ENCODE results near the gene SULT1A2.
"Not testable (repeated sequence)": the region's sequence is repeated elsewhere in the genome, so short reads cannot be mapped to it uniquely, and the experiment has no call there.

Gene SULT1A2

DNA sequence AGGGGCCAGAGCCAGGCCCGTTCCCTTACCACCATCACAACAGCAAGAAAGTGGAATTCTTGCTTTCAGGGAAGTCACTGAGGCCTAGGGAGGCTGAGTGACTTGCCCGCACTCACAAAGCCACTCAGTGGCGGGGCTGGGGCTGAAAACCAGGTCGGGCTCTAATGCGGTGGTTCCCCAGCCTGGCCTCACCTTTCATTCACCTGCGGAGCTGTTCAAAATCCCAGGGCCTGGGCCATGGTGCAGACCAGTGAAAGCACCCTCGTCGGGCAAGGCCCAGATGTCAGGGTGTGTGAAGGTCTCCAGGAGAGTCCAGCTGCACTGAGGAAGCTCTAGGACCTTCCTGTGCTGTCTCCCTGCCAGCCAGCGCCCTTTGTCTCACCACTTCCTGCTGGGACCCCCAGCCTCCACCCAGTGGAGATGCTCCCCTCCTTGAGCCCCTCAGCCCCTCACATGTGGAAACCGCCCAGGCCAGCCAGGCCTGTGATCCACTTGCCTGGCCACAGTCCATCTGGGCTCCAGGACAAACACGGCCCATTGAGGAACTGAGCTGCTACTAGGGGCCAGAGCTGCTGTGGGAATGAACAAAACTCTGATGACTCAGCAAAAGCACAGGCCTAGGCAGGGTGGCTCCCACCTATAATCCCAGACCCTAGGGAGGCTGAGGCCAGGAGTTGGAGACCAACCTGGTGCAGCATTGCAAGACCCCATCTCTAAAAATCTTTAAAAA lies 12.2 kb upstream of the SULT1A2 start:
- DNase-seq, result not testable (repeated sequence)

DNA sequence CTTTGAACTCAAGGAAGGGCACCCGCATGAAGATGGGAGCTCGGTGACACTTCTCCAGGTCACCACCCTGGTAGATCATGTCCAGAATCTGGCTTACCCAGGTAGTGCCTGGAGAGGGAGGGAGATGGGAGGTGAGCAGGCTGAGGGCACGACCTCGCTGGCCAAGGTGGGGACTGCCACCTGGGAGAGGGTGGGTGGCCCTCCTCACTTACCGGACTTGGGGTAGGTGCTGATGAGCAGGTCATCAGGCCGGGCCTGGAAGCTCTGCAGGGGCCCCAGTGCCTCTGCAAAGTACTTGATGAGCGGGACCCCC lies 11.6 kb upstream of the SULT1A2 start:
- not testable (repeated sequence) for DNase-seq

DNA sequence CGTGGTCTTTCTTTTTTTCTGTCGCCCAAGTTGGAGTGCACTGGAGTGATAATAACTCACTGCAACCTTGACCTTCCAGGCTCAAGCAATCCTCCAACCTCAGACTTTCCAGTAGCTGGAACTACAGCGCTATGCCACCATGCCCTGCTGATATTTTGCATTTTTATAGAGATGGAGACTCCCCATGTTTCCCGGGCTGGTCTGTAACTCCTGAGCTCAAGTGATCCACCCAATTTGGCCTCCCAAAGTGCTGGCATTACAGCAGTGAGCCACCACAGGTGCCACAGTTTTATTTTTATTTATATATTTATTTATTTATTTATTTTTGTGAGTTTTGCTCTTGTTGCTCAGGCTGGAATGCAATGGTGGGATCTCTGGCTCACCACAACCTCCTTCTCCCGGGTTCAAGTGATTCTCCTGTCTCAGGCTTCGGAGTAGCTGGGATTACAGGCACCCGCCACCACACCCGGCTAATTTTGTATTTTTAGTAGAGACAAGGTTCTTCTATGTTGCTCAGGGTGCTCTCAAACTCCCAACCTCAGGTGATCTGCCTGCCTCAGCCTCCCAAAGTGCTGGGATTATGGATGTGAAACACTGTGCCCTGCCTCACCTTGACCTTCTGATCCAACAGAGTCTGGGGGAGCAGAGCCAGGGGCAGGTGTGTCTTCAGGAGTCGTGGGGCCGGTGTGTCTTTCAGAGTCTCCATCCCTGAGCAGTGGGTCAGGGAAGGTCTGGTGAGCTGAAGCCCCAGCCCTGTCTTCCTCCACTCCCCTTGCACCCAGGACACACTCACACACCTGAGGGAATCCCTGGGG lies 11.0 kb upstream of the SULT1A2 start:
- DNase-seq, result not testable (repeated sequence)

DNA sequence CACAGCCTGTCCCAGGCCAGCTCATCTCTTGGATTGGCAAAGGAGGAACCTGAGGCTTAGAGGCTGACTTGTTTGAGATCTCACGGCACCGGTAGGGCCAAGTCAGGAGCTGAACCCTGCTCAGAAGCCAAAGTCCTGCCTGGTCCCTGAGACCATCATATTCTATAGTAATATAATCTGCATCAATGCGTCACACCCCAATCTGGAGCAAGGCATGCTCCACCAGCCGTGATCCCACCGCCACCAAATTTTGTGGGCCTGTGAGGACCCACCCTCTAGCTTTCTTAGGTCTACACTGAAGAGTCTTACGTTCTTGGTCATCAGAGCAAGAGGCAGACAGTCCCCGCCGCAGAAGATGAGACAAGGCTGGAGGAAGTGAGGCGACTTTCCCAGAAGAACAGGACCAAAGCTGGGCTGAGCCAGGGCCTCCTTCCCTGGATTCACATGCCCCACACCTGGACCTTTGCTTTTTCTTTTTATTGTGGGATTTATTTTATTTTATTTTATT lies 10.3 kb upstream of the SULT1A2 start:
- no peak for DNase-seq

DNA sequence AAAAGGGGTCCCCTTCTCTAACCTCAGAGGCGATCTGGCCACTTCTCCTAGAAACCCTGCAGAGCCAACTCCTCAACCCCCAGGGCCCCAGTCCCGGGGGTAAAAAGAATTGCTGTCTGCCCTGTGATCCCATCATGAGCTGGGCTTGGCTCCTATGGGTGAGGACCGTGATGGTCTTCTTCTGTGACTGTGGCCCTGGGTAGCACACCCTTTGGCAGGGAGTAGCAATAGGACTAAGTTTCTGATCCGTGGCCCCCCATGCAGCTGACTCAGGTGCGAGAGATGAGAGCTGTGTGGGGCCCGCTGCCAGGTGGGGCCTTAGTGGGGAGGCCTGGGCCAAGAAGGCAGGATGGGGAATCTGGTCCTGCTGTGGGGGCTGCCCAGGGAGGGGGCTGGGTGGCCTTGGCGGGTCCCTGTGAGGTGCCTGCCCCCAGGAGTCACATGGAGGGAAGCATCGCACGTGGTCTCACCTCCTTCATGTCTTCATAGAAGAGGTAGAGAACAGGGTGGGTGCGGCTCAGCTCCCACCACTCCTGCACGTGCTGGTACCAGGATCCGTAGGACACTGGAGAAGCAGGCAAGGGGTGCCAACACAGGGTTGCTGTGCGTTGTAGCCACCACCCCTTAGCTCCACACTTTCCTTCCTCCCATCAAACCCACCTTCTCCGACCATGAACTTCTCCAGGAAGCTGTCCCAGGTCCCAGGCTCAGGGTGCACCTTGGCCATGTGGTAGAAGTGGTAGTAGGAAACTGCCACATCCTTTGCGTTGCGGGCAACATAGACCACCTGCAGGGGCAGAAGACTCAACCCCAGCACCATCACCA lies 9.7 kb upstream of the SULT1A2 start:
- DNase-seq, result no peak

DNA sequence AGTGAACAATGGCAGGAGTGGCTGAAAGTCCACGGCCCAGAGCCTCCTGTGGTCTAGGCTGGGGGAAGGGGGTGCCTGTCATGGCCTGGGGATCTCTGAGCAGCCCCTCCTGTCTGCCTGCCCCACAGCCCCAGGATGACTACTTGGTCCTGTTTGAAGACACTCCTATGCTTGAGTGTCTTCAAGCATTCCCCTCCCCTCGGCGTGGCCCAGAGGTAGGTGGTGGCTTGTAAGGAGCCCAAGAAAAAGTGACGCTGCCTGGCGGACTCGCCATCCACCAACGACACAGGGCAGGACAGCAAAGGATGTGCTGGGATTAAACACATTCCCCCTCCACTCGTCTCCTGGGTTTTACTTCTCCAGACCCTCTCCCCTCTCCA lies 7.3 kb upstream of the SULT1A2 start:
- DNase-seq, result no peak

DNA sequence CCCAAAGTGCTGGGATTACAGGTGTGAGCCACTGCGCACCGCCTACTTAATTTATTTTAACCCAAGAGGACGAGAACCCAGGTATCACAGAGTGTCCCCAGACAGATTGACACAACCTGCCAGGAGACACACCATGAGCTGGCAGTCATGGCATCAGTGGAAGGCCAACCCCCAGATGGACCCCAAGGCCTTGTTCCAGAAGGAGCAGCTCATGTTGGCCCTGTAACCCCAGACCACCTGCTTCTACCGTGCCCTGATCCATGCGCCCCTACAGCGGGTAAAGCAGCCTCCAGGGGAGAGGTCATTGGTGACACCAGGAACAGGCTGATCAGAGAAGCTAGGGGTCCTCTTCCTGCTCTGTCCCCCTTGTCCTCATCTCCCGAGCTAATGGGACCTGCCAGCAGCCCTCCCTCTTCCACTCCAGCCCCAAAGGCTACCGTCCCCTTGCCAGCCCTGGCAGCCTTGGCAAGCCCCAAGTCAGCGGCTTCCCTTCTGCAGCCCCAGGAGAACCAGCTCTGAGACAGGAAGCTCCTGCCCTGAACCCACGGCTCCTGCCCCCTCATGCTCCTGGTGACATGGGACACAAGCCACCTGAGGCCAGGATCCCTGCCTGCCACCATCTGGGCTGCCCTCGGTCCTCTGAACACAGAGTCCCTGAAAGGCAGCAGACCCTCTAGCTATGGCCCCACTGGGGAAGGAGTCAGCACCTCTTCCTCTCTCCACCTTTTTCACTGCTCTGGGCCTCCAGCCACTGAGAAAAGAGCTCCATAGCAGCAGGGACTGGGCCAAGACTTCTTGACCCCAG lies 6.7 kb upstream of the SULT1A2 start:
- DNase-seq, result no peak

DNA sequence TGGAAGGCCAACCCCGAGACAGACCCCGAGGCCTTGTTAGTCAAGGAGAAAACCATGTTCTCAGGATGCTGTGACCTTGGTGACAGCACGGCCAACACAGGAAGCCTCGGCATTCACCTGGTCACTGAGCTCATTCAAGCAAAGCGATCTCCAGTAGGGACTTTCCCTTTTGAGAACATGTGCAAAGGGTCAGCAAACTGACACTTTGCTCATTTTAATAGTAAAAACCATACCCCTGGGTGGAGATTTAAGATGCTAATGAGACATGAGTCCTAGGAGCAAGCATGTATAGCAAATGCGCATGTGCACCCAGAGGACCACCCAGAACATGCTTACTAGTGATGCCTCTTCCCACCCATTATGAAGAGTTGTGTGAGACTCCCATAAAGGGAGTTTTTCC lies 5.7 kb upstream of the SULT1A2 start:
- DNase-seq, result no peak

DNA sequence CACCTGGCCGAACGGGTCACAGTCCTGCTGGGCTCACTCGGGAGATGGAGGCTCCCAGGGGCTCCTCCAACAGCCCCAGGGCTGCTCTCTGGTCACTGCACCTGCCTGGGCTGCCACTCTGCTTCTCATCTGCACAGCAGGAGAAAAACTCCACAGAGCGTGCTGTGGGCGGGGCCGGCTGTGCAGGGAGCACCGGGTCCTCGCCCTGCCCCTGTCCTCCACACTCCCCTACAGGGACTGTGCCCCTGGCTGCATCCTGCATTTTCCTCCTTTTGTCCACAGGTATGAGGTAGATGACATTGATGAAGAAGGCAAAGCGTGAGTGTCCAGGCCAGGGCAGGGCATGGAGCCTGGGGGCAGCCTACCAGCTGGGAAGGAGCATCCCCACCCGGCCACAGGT lies 5.2 kb upstream of the SULT1A2 start:
- not testable (repeated sequence) for DNase-seq

DNA sequence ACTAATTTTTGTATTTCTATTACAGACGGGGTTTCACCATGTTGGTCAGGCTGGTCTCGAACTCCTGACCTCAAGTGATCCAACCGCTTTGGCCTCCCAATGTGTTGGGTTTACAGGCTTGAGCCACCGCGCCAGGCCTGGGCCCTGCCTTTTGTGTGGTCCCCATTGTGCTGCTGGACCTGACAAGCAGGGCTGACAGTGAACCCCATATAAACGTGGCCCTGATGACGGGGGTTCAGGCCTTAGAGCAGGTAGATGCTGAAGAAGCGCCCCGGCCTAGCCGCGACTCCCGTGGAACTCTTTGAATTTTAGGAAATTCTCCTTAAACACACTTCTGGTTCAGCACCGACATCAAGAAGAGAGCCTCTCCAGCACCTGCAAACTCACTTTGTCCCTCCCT lies 4.7 kb upstream of the SULT1A2 start:
- not testable (repeated sequence) for DNase-seq

DNA sequence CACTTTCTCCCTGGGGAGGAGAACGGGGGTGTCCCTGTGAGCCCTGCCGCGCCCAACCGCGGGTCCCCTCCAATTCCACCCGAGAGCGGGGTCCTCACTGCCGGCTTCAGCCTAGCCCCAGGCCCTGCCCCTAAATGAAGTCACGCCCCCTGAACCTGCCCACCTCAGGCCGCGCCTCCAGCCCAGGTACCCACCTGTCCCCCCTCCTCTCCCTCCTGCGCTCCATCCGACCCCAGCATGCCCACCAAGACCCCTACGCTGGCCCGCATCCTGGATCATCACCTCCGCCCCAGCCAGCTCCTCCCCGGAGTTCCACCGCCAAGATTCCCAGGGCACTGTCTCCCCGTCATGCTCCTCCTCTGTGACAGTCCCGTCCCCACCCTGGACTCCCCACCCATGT lies 4.1 kb upstream of the SULT1A2 start:
- not testable (repeated sequence) for DNase-seq

DNA sequence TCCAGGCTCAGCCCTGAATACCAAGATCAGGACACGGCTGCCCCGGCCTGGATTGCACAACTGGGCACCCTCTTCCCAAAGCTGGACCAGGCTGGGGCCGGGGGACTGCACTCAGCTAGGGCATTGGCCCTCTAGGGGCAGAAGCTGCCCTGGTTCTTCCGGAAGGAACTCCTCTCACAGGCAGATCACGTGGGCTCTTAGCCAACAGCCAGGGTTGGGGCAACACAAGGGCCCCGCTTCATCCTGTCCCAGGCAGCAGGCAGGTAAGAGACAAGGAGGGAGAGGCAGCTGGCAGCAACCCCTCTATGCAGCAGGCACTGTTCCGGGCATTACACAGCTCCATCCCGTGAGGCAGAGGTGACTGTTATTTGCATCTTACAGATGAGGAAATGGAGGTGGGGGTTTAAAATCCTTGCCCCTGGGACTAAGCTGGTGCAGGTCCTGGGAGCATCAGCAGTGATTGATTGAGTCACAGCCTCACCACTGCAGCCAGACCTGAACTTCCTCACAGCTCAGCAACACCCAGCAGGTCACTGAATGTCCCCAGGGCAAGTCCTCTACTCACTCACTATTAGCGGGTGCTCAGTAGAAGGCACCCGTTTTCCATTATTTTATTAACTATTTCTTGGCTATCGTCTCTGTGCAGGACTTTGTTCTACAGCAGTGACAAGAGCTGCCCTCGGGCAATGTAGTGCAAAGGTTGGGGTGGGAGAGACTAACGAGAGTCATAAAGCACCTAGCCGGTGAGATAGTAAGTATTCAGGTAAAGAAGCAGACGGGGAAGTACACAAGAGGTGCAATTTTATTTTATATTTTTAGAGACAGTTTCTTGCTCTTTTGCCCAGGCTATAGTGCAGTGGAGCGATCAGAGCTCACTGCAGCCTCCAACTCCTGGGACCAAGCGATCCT lies 2.8 kb upstream of the SULT1A2 start:
- DNase-seq, result not testable (repeated sequence)

DNA sequence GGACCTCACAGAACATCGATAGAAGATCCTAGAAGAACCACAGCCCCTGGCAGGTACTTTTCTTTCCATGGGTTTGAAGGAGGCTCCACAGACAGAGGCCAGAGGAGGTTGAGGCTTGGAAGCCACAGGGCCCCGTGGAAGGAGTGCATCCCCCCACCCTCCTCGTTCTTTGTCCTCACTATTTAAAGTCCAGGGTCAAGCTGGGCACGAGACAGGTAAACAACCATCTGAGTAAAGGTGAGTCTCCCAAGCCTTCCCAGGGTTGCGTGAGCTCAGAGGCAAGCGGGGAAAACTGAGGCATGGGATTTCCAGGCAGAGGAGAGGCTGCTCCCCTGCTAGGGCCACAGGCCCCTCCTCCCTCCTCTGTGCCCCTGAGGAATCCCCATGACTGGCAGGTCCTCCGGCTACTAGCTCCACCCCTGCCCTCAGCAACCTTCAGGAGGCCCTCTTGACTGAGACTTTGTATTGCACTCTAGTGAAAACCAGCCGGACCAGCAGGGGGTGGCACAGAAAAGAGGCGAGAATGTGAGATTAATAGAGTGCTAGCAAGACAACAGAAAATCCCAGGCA lies 927 bp upstream of the SULT1A2 start:
- DNase-seq, result no peak

DNA sequence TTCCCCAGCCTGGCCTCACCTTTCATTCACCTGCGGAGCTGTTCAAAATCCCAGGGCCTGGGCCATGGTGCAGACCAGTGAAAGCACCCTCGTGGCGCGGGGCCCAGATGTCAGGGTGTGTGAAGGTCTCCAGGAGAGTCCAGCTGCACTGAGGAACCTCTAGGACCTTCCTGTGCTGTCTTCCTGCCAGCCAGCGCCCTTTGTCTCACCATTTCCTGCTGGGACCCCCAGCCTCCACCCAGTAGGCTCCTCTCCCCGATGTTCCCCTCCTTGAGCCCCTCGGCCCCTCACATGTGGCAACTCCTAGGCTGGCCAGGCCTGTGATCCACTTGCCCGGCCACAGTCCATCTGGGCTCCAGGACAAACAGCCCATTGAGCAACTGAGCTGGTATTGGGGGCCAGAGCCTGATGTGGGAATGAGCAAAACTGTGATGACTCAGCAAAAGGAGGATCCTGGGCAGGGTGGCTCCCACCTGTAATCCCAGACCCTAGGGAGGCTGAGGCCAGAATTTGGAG lies 677 bp downstream of the SULT1A2 start:
- no peak for DNase-seq

DNA sequence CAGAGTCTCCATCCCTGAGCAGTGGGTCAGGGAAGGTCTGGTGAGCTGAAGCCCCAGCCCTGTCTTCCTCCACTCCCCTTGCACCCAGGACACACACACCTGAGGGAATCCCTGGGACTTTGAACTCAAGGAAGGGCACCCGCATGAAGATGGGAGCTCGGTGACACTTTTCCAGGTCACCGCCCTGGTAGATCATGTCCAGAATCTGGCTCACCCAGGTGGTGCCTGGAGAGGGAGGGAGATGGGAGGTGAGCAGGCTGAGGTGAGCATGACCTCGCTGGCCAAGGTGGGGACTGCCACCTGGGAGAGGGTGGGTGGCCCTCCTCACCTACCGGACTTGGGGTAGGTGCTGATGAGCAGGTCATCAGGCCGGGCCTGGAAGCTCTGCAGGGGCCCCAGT lies 1.4 kb downstream of the SULT1A2 start:
- not testable (repeated sequence) for DNase-seq

DNA sequence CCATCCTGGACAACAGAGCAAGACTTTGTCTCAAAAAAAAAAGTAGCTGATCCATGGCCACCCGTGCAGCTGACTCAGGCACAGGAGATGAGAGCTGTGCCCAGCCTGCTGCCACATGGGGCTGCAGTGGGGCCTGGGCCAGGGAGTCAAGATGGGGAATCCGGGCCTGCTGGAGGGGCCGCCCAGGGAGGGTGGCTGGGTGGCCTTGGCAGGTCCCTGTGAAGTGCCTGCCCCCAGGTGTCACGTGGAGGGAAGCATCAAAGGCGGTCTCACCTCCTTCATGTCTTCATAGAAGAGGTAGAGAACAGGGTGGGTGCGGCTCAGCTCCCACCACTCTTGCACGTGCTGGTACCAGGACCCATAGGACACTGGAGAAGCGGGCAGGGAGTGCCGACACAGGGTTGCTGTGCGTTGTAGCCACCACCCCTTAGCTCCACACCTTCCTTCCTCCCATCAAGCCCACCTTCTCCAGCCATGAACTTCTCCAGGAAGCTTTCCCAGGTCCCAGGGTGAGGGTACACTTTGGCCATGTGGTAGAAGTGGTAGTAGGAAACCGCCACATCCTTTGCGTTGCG lies 3.8 kb downstream of the SULT1A2 start:
- DNase-seq, result no peak

DNA sequence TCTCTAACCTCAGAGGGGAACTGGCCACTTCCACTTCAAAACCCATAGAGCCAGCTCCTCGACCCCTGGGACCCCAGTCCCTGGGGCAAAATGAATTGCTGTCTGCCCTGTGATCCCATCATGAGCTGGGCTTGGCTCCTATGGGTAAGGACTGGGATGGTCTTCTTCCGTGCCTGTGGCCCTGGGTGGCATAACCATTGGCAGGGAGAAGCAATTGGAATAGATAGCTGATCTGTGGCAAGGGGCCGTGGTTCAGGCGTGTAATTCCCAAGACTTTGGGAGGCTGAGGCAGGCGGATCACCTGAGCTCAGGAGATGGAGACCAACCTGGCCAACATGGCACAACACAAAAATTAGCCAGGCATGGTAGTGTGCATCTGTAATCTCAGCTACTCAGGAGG lies 4.3 kb downstream of the SULT1A2 start:
- DNase-seq, result no peak

DNA sequence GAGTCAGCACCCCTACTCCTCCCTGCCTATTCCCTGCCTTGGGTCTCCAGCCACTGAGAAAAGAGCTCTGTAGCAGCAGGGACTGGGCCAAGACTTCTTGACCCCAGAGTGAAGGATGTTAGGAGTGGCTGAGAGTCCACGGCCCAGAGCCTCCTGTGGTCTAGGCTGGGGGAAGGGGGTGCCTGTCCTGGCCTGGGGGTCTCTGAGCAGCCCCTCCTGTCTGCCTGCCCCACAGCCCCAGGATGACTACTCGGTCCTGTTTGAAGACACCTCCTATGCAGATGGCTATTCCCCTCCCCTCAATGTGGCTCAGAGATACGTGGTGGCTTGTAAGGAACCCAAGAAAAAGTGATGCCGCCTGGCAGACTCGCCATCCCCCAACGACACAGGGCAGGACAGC lies 5.5 kb downstream of the SULT1A2 start:
- no peak for DNase-seq

DNA sequence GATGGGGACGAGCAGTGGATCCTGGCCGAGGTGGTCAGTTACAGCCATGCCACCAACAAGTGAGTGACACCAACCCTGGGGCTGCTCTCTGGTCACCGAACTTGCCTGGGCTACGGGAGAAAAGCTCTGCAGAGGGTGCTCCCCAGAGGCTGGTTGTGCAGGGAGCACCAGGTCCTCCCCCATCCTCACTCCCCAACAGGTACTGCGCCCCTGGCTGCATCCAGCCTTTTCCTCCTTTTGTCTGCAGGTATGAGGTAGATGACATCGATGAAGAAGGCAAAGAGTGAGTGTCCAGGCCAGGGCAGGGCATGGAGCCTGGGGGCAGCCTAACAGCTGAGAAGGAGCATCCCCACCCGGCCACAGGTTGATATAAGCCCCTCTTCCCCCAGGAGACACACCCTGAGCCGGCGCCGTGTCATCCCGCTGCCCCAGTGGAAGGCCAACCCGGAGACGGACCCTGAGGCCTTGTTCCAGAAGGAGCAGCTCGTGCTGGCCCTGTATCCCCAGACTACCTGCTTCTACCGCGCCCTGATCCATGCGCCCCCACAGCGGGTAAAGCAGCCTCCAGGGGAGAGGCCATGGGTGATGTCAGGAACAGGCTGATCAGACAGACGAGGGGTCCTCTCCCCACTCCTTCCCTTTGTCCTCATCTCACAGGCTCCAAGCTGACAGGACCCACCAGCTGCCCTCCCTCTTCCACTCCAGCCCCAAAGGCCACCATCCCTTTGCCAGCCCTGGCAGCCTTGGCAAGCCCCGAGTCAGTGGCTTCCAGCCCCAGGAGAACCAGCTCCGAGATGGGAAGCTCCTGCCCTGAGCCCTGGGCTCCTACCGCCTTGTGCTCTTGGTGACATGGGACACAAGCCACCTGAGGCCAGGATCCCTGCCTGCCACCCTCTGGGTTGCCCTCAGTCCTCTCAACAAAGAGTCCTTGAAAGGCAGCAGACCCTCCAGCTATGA lies 6.2 kb downstream of the SULT1A2 start:
- DNase-seq, result no peak
